HUES64 (cell line): ENCODE results near the gene PYGM.
"Not testable (repeated sequence)": the region's sequence is repeated elsewhere in the genome, so short reads cannot be mapped to it uniquely, and the experiment has no call there.

Source experiments
- H3K27ac ChIP-seq: 2 replicates; pipeline ENCODE4 v1.7.0; 2013; ENCODE audit warnings: low read depth, low read length, inconsistent platforms
- H3K27me3 ChIP-seq: 2 replicates; pipeline ENCODE4 v1.6.1; 2013; ENCODE audit warnings: mild to moderate bottlenecking, low read length; ENCODE audit not compliant: insufficient read depth
- H3K36me3 ChIP-seq: 2 replicates; pipeline ENCODE4 v1.6.1; 2013; ENCODE audit warnings: mild to moderate bottlenecking, low read length; ENCODE audit not compliant: insufficient read depth
- H3K4me1 ChIP-seq: 2 replicates; pipeline ENCODE4 v1.6.1; 2013; ENCODE audit warnings: mild to moderate bottlenecking, low read length, moderate library complexity; ENCODE audit not compliant: insufficient read depth
- H3K4me3 ChIP-seq: 2 replicates; pipeline ENCODE4 v1.5.1; 2013; ENCODE audit warnings: mild to moderate bottlenecking, low read length, moderate library complexity
- H3K9ac ChIP-seq: 2 replicates; pipeline ENCODE4 v1.6.1; 2013; ENCODE audit warnings: mild to moderate bottlenecking, low read depth, low read length
- H3K9me3 ChIP-seq: 2 replicates; pipeline ENCODE4 v1.6.1; 2013; ENCODE audit warnings: low read depth, low read length; ENCODE audit not compliant: insufficient read depth
- WGBS: fragments of 150-250, 120-280 bp; methylation state at CpG from one replicate; pipeline ENCODE4 v1.1.7; 2013; ENCODE audit warnings: missing lambda C conversion rate; 5-methylcytosine and 5-hydroxymethylcytosine counted together

The PYGM gene

GRCh38 chr11:64711138-64711955 is 48.4 kb downstream of the PYGM start:
- Histone ChIP-seq H3K27me3 (peaks cover 54% of the 10 kb centered on the region), H3K27ac (no peak overlapping the region), H3K9ac (no peak overlapping the region), H3K9me3 (no peaks in the 10 kb centered on the region), H3K4me3 (peak overlapping the region; percentile 40), H3K36me3 (no peaks in the 10 kb centered on the region), H3K4me1 (peaks cover 15% of the 10 kb centered on the region)
- WGBS, result 35% methylated on average over 46 of the region's 46 CpGs

- Histone ChIP-seq H3K9ac (no peak overlapping the region), H3K9me3 (no peaks in the 10 kb centered on the region), H3K4me3 (peak overlapping the region; percentile 30), H3K4me1 (peaks cover 15% of the 10 kb centered on the region), H3K36me3 (no peaks in the 10 kb centered on the region), H3K27me3 (peaks cover 50% of the 10 kb centered on the region), H3K27ac (no peak overlapping the region)
- WGBS, result 50% methylated on average over 13 of the region's 13 CpGs
Measured at GRCh38 chr11:64710418-64711137, 49.2 kb downstream of the PYGM start.

- no peak overlapping the region for H3K4me3 ChIP-seq
- H3K9me3 ChIP-seq, result no peaks in the 10 kb centered on the region
- 0 out of 2 replicates have a peak, but pooled peaks cover 5% of the 10 kb centered on the region for H3K27me3 ChIP-seq
- no peak overlapping the region for H3K27ac ChIP-seq
- H3K36me3 ChIP-seq, result no peaks in the 10 kb centered on the region
- H3K9ac ChIP-seq, result no peak overlapping the region
- 65% methylated on average over 2 of the region's 2 CpGs for WGBS
- peaks cover 5% of the 10 kb centered on the region for H3K4me1 ChIP-seq
Measured at GRCh38 chr11:64705501-64705900, 54.3 kb downstream of the PYGM start.

- Histone ChIP-seq H3K4me1 (no peaks in the 10 kb centered on the region), H3K9ac (no peak overlapping the region), H3K36me3 (no peaks in the 10 kb centered on the region), H3K27ac (no peak overlapping the region), H3K9me3 (no peaks in the 10 kb centered on the region), H3K4me3 (no peak overlapping the region), H3K27me3 (0 out of 2 replicates have a peak, but pooled peaks cover 8% of the 10 kb centered on the region)
- WGBS, result 86% methylated on average over 2 of the region's 2 CpGs
Measured at GRCh38 chr11:64703048-64703447, 56.7 kb downstream of the PYGM start.

- H3K9me3 ChIP-seq, H3K27ac ChIP-seq, H3K9ac ChIP-seq, H3K4me3 ChIP-seq, H3K36me3 ChIP-seq, H3K27me3 ChIP-seq, H3K4me1 ChIP-seq: not testable (repeated sequence)
- 98% methylated on average over 20 of the region's 29 CpGs for WGBS
Measured at GRCh38 chr11:64701956-64702355, 57.8 kb downstream of the PYGM start.

GRCh38 chr11:64698427-64698826 is 61.3 kb downstream of the PYGM start:
- H3K27ac ChIP-seq, result no peak overlapping the region
- H3K4me3 ChIP-seq, result no peak overlapping the region
- H3K27me3 ChIP-seq, result 0 out of 2 replicates have a peak, but pooled peaks cover 18% of the 10 kb centered on the region
- no peak overlapping the region for H3K9ac ChIP-seq
- H3K36me3 ChIP-seq, result no peaks in the 10 kb centered on the region
- H3K9me3 ChIP-seq, result no peaks in the 10 kb centered on the region
- H3K4me1 ChIP-seq, result peaks cover 3% of the 10 kb centered on the region; the same call in 1 of the 2 replicates
- WGBS, result 100% methylated on average over 1 of the region's 1 CpG

- Histone ChIP-seq H3K9me3 (no peaks in the 10 kb centered on the region), H3K9ac (no peak overlapping the region), H3K27me3 (0 out of 2 replicates have a peak, but pooled peaks cover 20% of the 10 kb centered on the region), H3K27ac (no peak overlapping the region), H3K36me3 (no peaks in the 10 kb centered on the region), H3K4me3 (no peak overlapping the region), H3K4me1 (peaks cover 8% of the 10 kb centered on the region; the same call in 1 of the 2 replicates)
- WGBS, result 82% methylated on average over 7 of the region's 7 CpGs
Measured at GRCh38 chr11:64697663-64698375, 62.0 kb downstream of the PYGM start.
